Activated B cell treated with CpG ODN at 0.5 μM for 24 hours (primary cell): ENCODE results near the gene ACOX3. TPM values are rescaled to one million over a fixed set of nuclear protein-coding genes. Genes with fewer than 3 reads are reported as not detected.

Source experiments
- ATAC-seq: fragments of 200-7000 bp; cut with Tn5 transposase; one replicate; pipeline ENCODE4 v1.10.0; 2021; ENCODE audit warnings: low read depth, mild to moderate bottlenecking, moderate library complexity
- CTCF ChIA-PET: fragments of 350-600 bp; sonication (Branson Sonifier 250); formaldehyde crosslinking; loops from one replicate; lab custom pipeline; 2021; ENCODE audit warnings: antibody characterized with exemption; lab: Charles Lee
- POLR2A ChIA-PET: fragments of 350-600 bp; sonication (Branson Sonifier 250); formaldehyde crosslinking; loops from one replicate; lab custom pipeline; 2021; ENCODE audit warnings: antibody characterized with exemption; lab: Charles Lee
- DNase-seq: peaks from one replicate; pipeline ENCODE4 v3.0.0; 2022
- H3K27ac Mint-ChIP-seq: one replicate; pipeline ENCODE4 v1.8.0; 2020; ENCODE audit warnings: mixed read lengths
- H3K27me3 Mint-ChIP-seq: one replicate; pipeline ENCODE4 v1.8.0; 2021; ENCODE audit warnings: mixed read lengths
- H3K36me3 Mint-ChIP-seq: one replicate; pipeline ENCODE4 v1.8.0; 2021; ENCODE audit warnings: low read depth, mixed read lengths
- H3K4me1 Mint-ChIP-seq: one replicate; pipeline ENCODE4 v1.8.0; 2021; ENCODE audit warnings: mixed read lengths
- H3K4me3 Mint-ChIP-seq: one replicate; pipeline ENCODE4 v1.8.0; 2020; ENCODE audit warnings: mild to moderate bottlenecking, mixed read lengths
- H3K9me3 Mint-ChIP-seq: one replicate; pipeline ENCODE4 v1.8.0; 2020; ENCODE audit warnings: mixed read lengths
- CTCF ChIP-seq: fragments of 200-600 bp; IDR thresholded peaks from one replicate; pipeline ENCODE4 v1.8.0; 2022; ENCODE audit warnings: antibody characterized with exemption, mild to moderate bottlenecking
- intact Hi-C: fragments of 100-400 bp; cut with micrococcal nuclease; formaldehyde crosslinking; loops from one replicate; pipeline ENCODE4 v1.15.1; 2024
- total RNA-seq: library from RNA; stranded (reverse); gene quantifications from 2 replicates; pipeline ENCODE4 v1.2.3, GENCODE V29; 2022

ACOX3 gene
- total RNA-seq, 1 donor from 2014 or later = 20.6 TPM

GRCh38 chr4:8380511-8381415 is 59.8 kb downstream of the ACOX3 start:
- Mint-ChIP-seq H3K27me3 (no peaks in the 10 kb centered on the region), H3K27ac (no peak overlapping the region), H3K4me1 (no peaks in the 10 kb centered on the region), H3K9me3 (no peaks in the 10 kb centered on the region), H3K4me3 (no peak overlapping the region), H3K36me3 (peaks cover 22% of the 10 kb centered on the region)
- ATAC-seq = no peak
- intact Hi-C loops = no loop called here
- TF ChIP-seq CTCF = no peak
- ChIA-PET CTCF (no interaction called here), POLR2A (no interaction called here)
- no peak for DNase-seq

- intact Hi-C loops = no loop called here
- H3K27ac Mint-ChIP-seq = no peak overlapping the region
- CTCF ChIA-PET = no interaction called here
- no peaks in the 10 kb centered on the region for H3K4me1 Mint-ChIP-seq
- H3K9me3 Mint-ChIP-seq = no peaks in the 10 kb centered on the region
- no peak for TF ChIP-seq CTCF
- POLR2A ChIA-PET = no interaction called here
- ATAC-seq = no peak
- no peak overlapping the region for H3K4me3 Mint-ChIP-seq
- no peak for DNase-seq
- peaks cover 15% of the 10 kb centered on the region for H3K36me3 Mint-ChIP-seq
- no peaks in the 10 kb centered on the region for H3K27me3 Mint-ChIP-seq
Measured at GRCh38 chr4:8379771-8380170, 60.8 kb downstream of the ACOX3 start.

GRCh38 chr4:8379281-8379680 is 61.2 kb downstream of the ACOX3 start:
- Mint-ChIP-seq H3K27me3 (no peaks in the 10 kb centered on the region), H3K9me3 (no peaks in the 10 kb centered on the region), H3K4me3 (no peak overlapping the region), H3K36me3 (peaks cover 19% of the 10 kb centered on the region), H3K27ac (no peak overlapping the region), H3K4me1 (no peaks in the 10 kb centered on the region)
- ChIA-PET CTCF (no interaction called here), POLR2A (no interaction called here)
- DNase-seq (no peak), ATAC-seq (no peak)
- intact Hi-C loops = no loop called here
- no peak for TF ChIP-seq CTCF

- Mint-ChIP-seq H3K27ac (no peak overlapping the region), H3K36me3 (peaks cover 15% of the 10 kb centered on the region), H3K9me3 (no peaks in the 10 kb centered on the region), H3K4me3 (no peak overlapping the region), H3K4me1 (no peaks in the 10 kb centered on the region), H3K27me3 (no peaks in the 10 kb centered on the region)
- ChIA-PET CTCF (no interaction called here), POLR2A (no interaction called here)
- intact Hi-C loops = no loop called here
- no peak for TF ChIP-seq CTCF
- DNase-seq (no peak), ATAC-seq (no peak)
Measured at GRCh38 chr4:8378776-8379175, 61.7 kb downstream of the ACOX3 start.

- ATAC-seq (no peak), DNase-seq (no peak)
- Mint-ChIP-seq H3K27me3 (no peaks in the 10 kb centered on the region), H3K4me3 (no peak overlapping the region), H3K27ac (no peak overlapping the region), H3K4me1 (no peaks in the 10 kb centered on the region), H3K9me3 (no peaks in the 10 kb centered on the region), H3K36me3 (peaks cover 17% of the 10 kb centered on the region)
- POLR2A ChIA-PET = no interaction called here
- TF ChIP-seq CTCF = no peak
- intact Hi-C loops = no loop called here
- CTCF ChIA-PET = no interaction called here
Measured at GRCh38 chr4:8378101-8378724, 62.3 kb downstream of the ACOX3 start.
